ENCODE results near the gene SH3RF1.

SH3RF1 gene

DNA sequence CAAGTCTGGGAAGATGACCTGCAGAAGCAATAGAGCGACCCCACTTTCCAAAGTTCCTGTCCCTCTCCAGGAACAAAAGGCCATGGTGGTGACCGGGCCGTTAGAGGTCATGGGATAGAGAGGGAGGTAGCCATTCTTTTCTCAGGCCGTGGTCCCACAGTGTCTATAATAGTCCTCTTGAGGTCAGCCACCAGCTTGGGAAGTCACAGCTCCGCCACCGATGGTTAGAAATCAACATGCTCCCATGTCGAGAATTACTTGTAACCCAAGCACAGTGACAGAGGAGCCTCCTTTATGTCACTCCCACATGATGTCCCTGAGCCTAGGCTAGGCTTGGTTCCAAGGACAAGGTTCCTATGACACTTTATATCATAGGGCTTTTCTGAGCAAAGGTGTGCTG is 212.4 kb downstream of the SH3RF1 start:
- no peak for DNase-seq

- no peak for DNase-seq
Measured at GRCh38 chr4:169054879-169055278, 215.9 kb downstream of the SH3RF1 start.

GRCh38 chr4:169052594-169052945 is 218.2 kb downstream of the SH3RF1 start:
- DNase-seq = no peak

GRCh38 chr4:169051761-169052593 is 218.8 kb downstream of the SH3RF1 start:
- no peak for DNase-seq

DNA sequence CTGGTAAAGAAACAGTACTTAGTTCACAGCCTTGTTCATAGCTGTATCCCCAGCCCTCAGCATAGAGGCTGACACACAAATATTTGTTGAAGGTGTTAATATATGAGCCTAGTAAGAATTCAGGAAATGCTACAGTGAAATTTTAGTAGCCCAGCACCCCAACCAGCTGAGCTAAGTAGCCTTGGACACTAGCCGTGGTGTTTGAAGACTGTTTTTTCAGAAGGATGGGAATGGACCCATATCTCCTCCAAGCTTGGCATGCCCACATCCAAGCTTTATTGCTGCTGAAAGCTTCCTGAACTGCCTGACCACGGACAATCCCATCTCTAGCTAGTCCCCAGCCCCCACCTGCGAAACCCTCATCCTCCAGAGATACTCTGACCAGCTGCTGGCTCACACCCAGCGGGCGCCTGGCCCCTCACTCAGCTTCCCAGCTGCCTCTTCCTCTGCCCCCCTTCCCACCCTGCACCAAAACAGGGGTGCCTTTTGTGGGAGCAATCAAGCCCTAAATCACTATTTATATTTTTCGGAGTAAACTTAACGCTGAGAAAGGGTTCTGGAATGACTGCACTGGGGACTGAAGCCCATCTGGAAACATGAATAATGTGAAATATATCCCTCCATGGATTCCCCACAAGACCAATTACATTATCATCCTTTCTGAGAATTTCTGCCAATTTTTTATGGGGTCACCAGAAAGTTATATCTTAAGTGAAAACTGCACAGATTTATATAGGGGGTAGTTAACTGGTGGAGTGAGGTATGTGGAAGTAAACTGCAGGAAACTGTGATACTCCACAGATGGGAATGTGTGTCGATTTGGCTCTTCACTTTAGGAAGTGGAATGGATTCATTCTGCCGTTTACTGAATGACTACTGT is 219.6 kb downstream of the SH3RF1 start:
- DNase-seq = no peak

DNA sequence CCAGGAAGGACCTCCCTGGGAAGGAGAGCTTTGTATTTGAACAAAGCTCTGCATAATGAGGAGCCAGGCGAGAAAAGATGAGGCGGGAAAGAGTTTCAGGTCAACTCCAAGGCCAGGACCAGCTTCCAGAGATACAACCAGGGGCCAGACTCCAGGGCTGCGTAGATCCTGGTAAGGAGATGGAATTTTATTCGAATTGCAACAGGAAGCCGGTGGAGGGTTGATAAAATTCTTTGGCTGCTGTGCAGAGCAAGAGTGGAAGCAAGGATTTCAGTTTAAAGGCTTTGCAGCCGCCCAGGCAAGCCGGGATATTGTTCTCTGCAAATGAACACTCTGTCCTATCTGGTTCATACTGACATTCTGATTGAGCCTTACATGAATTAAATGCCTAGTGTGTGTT is 220.5 kb downstream of the SH3RF1 start:
- DNase-seq = no peak

DNA sequence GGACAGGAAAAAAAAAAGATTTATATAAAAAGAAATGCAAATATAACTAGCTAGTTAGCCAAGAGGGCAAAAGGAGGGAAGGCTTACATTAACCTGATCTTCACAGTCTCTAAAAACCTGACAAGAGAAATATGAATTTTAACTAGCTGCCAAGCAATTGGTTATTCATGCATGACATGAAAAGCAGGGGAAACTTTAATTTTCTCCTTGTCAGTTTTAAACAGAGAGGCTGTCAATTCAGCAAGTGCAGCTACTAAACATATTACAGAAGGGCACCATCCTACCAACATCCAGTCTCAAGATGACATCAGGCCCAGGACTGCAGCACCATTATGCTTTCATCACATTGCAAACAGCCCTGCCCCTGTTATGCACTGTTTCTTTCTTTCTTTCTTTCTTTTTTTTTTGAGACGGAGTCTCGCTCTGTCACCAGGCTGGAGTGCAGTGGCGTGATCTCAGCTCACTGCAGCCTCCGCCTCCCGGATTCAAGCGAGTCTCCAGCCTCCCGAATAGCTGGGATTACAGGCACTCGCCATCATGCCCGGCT is 221.8 kb downstream of the SH3RF1 start:
- no peak for DNase-seq

- DNase-seq = no peak
Measured at GRCh38 chr4:169047956-169048355, 222.8 kb downstream of the SH3RF1 start.

GRCh38 chr4:169045862-169046584 is 224.7 kb downstream of the SH3RF1 start:
- no peak for DNase-seq

DNA sequence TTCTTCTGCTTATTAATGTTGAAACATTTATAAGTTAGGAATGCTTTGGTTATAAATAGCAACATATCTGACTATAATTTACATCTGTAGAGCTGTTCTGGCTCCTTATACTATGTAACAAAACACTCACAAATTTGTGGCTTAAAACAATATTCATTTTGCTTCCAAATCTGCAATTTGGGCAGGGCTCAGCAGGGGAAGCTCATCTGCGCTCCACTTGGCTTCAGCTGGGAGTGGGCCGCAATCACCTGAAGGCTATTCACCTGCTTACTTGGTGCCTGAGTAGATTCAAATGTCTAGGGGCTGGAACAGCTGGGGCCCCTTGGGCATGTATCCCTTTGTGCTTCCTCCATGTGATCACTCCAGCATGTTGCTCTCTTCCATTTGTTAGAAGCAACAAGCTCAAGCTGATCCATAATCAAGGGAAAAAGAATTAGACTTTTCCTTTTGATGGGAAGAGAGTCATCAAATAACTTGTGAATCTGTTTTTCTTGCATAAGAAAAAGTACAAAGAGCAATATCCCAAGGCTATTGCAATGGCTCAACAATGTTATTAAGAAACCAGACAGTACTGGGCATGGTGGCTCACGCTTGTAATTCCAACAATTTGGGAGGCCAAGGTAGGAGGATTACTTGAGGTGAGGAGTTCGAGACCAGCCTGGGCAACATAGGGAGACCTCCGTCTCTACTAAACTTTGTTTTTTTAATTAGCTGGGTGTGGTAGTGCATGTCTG is 225.9 kb downstream of the SH3RF1 start:
- DNase-seq = no peak
